Gastrocnemius medialis (tissue), 4 donors: Measurements from ENCODE around the gene ARMC3. TPM values are rescaled to one million over a fixed set of nuclear protein-coding genes. Genes with fewer than 3 reads are reported as not detected.

Source experiments
- ATAC-seq, 2 donors: fragments of 150-250 bp; one replicate each; pipeline ENCODE4 v1.9.1; 2016
- DNase-seq, 2 donors: peaks; one replicate each; pipeline ENCODE4 v3.0.0-alpha.2; 2019
- H3K27ac ChIP-seq, 4 donors: fragments of 200-600 bp; sonication (generic); 1 replicate in 1 of 4; 2 replicates in 3 of 4; pipeline ENCODE4 v1.5.1; 2016 to 2018; ENCODE audit warnings: mild to moderate bottlenecking in 2 of 4, moderate library complexity in 1 of 4
- H3K27me3 ChIP-seq, 3 donors: fragments of 200-600 bp; sonication (generic) in 2 of 3; 1 replicate in 1 of 3; 2 replicates in 2 of 3; pipeline versions ENCODE4 v1.5.1 to v1.6.0; 2016 to 2019; ENCODE audit warnings: mild to moderate bottlenecking in 1 of 3, moderate library complexity in 1 of 3
- H3K36me3 ChIP-seq, 2 donors: fragments of 200-600 bp; sonication (generic) in 1 of 2; one replicate each; pipeline ENCODE4 v1.5.1; 2017 to 2018
- H3K4me1 ChIP-seq, 2 donors: fragments of 200-600 bp; sonication (generic) in 1 of 2; one replicate each; pipeline ENCODE4 v1.5.1; 2016 to 2017; ENCODE audit warnings: mild to moderate bottlenecking in 2 of 2
- H3K4me3 ChIP-seq, 4 donors: fragments of 200-600 bp; sonication (generic) in 3 of 4; 1 replicate in 1 of 4; 2 replicates in 3 of 4; pipeline ENCODE4 v1.5.1; 2016 to 2019; ENCODE audit warnings: mild to moderate bottlenecking in 2 of 4
- H3K9me3 ChIP-seq, 3 donors: fragments of 200-600 bp; sonication (generic) in 2 of 3; 1 replicate in 1 of 3; 2 replicates in 2 of 3; pipeline ENCODE4 v1.5.1; 2016 to 2019
- CTCF ChIP-seq, 5 experiments: fragments of 450-650 bp in 3 of 5; fragments of 200-600 bp in 2 of 5; sonication (generic) in 2 of 5; IDR thresholded peaks in 4 of 5; conservative IDR thresholded peaks in 1 of 5; 1 replicate in 4 of 5; 2 replicates in 1 of 5; pipeline ENCODE4 v1.5.1; 2016 to 2019; ENCODE audit warnings: antibody characterized with exemption in 5 of 5, mild to moderate bottlenecking in 3 of 5, moderate library complexity in 3 of 5
- POLR2A ChIP-seq, 2 donors: fragments of 450-650 bp; IDR thresholded peaks; one replicate each; pipeline ENCODE4 v1.6.1; 2017; ENCODE audit warnings: antibody characterized with exemption in 2 of 2, mild to moderate bottlenecking in 2 of 2, moderate library complexity in 2 of 2
- in situ Hi-C, 4 donors: fragments of 200-750 bp; cut with MboI; loops; one replicate each; pipeline versions ENCODE4 v1.15.0 to v1.8.0; 2017; ENCODE audit warnings: low sequenced_read_pairs in 4 of 4
- intact Hi-C: fragments of 100-400 bp; cut with DNase I; formaldehyde crosslinking; loops from one replicate; pipeline ENCODE4 v1.15.1; 2023; ENCODE audit warnings: low total_unique reads
- total RNA-seq, 4 donors: library from RNA; depleted of rRNA; stranded (reverse); fragments of >200 nt; gene quantifications; one replicate each; pipeline versions ENCODE4 v1.1.0 to v1.2.3, GENCODE V29; 2016

ARMC3 gene
- total RNA-seq, 4 donors from 2014 or later, result not detected

GRCh38 chr10:22895252-22895651 lies 32.6 kb upstream of the ARMC3 start:
- Histone ChIP-seq H3K9me3 (no peaks in the 10 kb centered on the region), H3K27me3 (no peaks in the 10 kb centered on the region), H3K4me1 (no peaks in the 10 kb centered on the region), H3K36me3 (no peaks in the 10 kb centered on the region), H3K27ac (no peak overlapping the region), H3K4me3 (no peak overlapping the region)
- in situ Hi-C loops, result no loop called here
- DNase-seq, result no peak
- TF ChIP-seq POLR2A (IDR thresholded peaks at IDR 0.05) (no peak), CTCF (IDR thresholded peaks at IDR 0.05 in 4 of 5, conservative IDR thresholded peaks at IDR 0.05 in 1 of 5) (no peak)
- ATAC-seq, result no peak
- intact Hi-C loops, result no loop called here

- in situ Hi-C loops (no loop called here), intact Hi-C loops (no loop called here)
- DNase-seq (no peak), ATAC-seq (no peak)
- Histone ChIP-seq H3K27me3 (no peaks in the 10 kb centered on the region), H3K9me3 (no peaks in the 10 kb centered on the region), H3K4me1 (no peaks in the 10 kb centered on the region), H3K27ac (no peak overlapping the region), H3K4me3 (no peak overlapping the region), H3K36me3 (no peaks in the 10 kb centered on the region)
- TF ChIP-seq CTCF (IDR thresholded peaks at IDR 0.05 in 4 of 5, conservative IDR thresholded peaks at IDR 0.05 in 1 of 5), result no peak
- no peak for TF ChIP-seq POLR2A (IDR thresholded peaks at IDR 0.05)
These were observed 30.5 kb upstream of the ARMC3 start for GRCh38 chr10:22897371-22897770.

- intact Hi-C loops (no loop called here), in situ Hi-C loops (no loop called here)
- Histone ChIP-seq H3K4me1 (no peaks in the 10 kb centered on the region), H3K27ac (no peak overlapping the region), H3K36me3 (no peaks in the 10 kb centered on the region), H3K27me3 (no peaks in the 10 kb centered on the region), H3K4me3 (no peak overlapping the region), H3K9me3 (no peaks in the 10 kb centered on the region)
- DNase-seq, result no peak
- TF ChIP-seq POLR2A (IDR thresholded peaks at IDR 0.05) (no peak), CTCF (IDR thresholded peaks at IDR 0.05 in 4 of 5, conservative IDR thresholded peaks at IDR 0.05 in 1 of 5) (no peak)
- no peak for ATAC-seq
These were observed 28.5 kb upstream of the ARMC3 start for GRCh38 chr10:22899307-22899706.

- no peak for ATAC-seq
- Histone ChIP-seq H3K27ac (no peak overlapping the region), H3K36me3 (no peaks in the 10 kb centered on the region), H3K27me3 (no peaks in the 10 kb centered on the region), H3K9me3 (no peaks in the 10 kb centered on the region), H3K4me3 (no peak overlapping the region), H3K4me1 (no peaks in the 10 kb centered on the region)
- in situ Hi-C loops (no loop called here), intact Hi-C loops (no loop called here)
- no peak for DNase-seq
- TF ChIP-seq POLR2A (IDR thresholded peaks at IDR 0.05) (no peak), CTCF (IDR thresholded peaks at IDR 0.05 in 4 of 5, conservative IDR thresholded peaks at IDR 0.05 in 1 of 5) (no peak)
These were observed 28.1 kb upstream of the ARMC3 start for GRCh38 chr10:22899775-22900174.
